Gastrocnemius medialis (tissue), 4 donors: ENCODE data around the gene TENM3. TPM values are rescaled to one million over a fixed set of nuclear protein-coding genes. Genes with fewer than 3 reads are reported as not detected.

Experiments
- ATAC-seq, 2 donors: fragments of 150-250 bp; one replicate each; pipeline ENCODE4 v1.9.1; 2016
- DNase-seq, 2 donors: peaks; one replicate each; pipeline ENCODE4 v3.0.0-alpha.2; 2019
- H3K27ac ChIP-seq, 4 donors: fragments of 200-600 bp; sonication (generic); 1 replicate in 1 of 4; 2 replicates in 3 of 4; pipeline ENCODE4 v1.5.1; 2016 to 2018; ENCODE audit warnings: mild to moderate bottlenecking in 2 of 4, moderate library complexity in 1 of 4
- H3K27me3 ChIP-seq, 3 donors: fragments of 200-600 bp; sonication (generic) in 2 of 3; 1 replicate in 1 of 3; 2 replicates in 2 of 3; pipeline versions ENCODE4 v1.5.1 to v1.6.0; 2016 to 2019; ENCODE audit warnings: mild to moderate bottlenecking in 1 of 3, moderate library complexity in 1 of 3
- H3K36me3 ChIP-seq, 2 donors: fragments of 200-600 bp; sonication (generic) in 1 of 2; one replicate each; pipeline ENCODE4 v1.5.1; 2017 to 2018
- H3K4me1 ChIP-seq, 2 donors: fragments of 200-600 bp; sonication (generic) in 1 of 2; one replicate each; pipeline ENCODE4 v1.5.1; 2016 to 2017; ENCODE audit warnings: mild to moderate bottlenecking in 2 of 2
- H3K4me3 ChIP-seq, 4 donors: fragments of 200-600 bp; sonication (generic) in 3 of 4; 1 replicate in 1 of 4; 2 replicates in 3 of 4; pipeline ENCODE4 v1.5.1; 2016 to 2019; ENCODE audit warnings: mild to moderate bottlenecking in 2 of 4
- H3K9me3 ChIP-seq, 3 donors: fragments of 200-600 bp; sonication (generic) in 2 of 3; 1 replicate in 1 of 3; 2 replicates in 2 of 3; pipeline ENCODE4 v1.5.1; 2016 to 2019
- POLR2A ChIP-seq, 2 donors: fragments of 450-650 bp; IDR thresholded peaks; one replicate each; pipeline ENCODE4 v1.6.1; 2017; ENCODE audit warnings: antibody characterized with exemption in 2 of 2, mild to moderate bottlenecking in 2 of 2, moderate library complexity in 2 of 2
- in situ Hi-C, 4 donors: fragments of 200-750 bp; cut with MboI; loops; one replicate each; pipeline versions ENCODE4 v1.15.0 to v1.8.0; 2017; ENCODE audit warnings: low sequenced_read_pairs in 4 of 4
- intact Hi-C: fragments of 100-400 bp; cut with DNase I; formaldehyde crosslinking; loops from one replicate; pipeline ENCODE4 v1.15.1; 2023; ENCODE audit warnings: low total_unique reads
- total RNA-seq, 4 donors: library from RNA; depleted of rRNA; stranded (reverse); fragments of >200 nt; gene quantifications; one replicate each; pipeline versions ENCODE4 v1.1.0 to v1.2.3, GENCODE V29; 2016
- TF ChIP-seq, protein P1 (sequence below), 5 experiments: fragments of 450-650 bp in 3 of 5; fragments of 200-600 bp in 2 of 5; sonication (generic) in 2 of 5; IDR thresholded peaks in 4 of 5; conservative IDR thresholded peaks in 1 of 5; 1 replicate in 4 of 5; 2 replicates in 1 of 5; pipeline ENCODE4 v1.5.1; 2016 to 2019; ENCODE audit warnings: antibody characterized with exemption in 5 of 5, mild to moderate bottlenecking in 3 of 5, moderate library complexity in 3 of 5

The TENM3 gene
- total RNA-seq, 4 donors from 2014 or later: 8.3 to 16.2 (median 12.3) TPM

DNA sequence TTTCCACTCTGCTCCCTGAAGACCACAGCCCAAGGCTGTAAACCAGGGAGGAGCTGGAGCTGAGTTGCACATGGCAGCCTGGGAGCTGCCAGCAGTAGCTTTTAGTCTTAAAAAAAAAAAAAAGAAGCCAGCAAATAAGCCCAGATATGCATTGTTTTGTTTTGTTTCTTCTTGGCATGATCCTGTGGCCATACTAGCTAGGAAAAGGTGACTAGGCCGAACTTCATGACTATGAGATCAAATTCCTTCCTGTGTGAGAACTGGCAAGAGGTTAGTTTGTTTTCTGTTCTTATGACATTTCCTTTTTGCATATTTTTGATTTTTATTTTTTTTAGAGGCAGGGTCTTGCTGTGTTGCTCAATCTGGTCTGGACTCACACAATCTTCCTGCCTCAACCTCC is 350.7 kb downstream of the TENM3 start:
- H3K4me3 ChIP-seq: no peak overlapping the region
- DNase-seq (no peak), ATAC-seq (no peak)
- no peaks in the 10 kb centered on the region for H3K4me1 ChIP-seq
- H3K27me3 ChIP-seq: no peaks in the 10 kb centered on the region
- no peak overlapping the region for H3K27ac ChIP-seq
- in situ Hi-C loops: no loop called here
- intact Hi-C loops: no loop called here
- TF ChIP-seq POLR2A (IDR thresholded peaks at IDR 0.05): no peak
- TF ChIP-seq, protein P1, sequence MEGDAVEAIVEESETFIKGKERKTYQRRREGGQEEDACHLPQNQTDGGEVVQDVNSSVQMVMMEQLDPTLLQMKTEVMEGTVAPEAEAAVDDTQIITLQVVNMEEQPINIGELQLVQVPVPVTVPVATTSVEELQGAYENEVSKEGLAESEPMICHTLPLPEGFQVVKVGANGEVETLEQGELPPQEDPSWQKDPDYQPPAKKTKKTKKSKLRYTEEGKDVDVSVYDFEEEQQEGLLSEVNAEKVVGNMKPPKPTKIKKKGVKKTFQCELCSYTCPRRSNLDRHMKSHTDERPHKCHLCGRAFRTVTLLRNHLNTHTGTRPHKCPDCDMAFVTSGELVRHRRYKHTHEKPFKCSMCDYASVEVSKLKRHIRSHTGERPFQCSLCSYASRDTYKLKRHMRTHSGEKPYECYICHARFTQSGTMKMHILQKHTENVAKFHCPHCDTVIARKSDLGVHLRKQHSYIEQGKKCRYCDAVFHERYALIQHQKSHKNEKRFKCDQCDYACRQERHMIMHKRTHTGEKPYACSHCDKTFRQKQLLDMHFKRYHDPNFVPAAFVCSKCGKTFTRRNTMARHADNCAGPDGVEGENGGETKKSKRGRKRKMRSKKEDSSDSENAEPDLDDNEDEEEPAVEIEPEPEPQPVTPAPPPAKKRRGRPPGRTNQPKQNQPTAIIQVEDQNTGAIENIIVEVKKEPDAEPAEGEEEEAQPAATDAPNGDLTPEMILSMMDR (IDR thresholded peaks at IDR 0.05 in 4 of 5, conservative IDR thresholded peaks at IDR 0.05 in 1 of 5): no peak
- no peaks in the 10 kb centered on the region for H3K36me3 ChIP-seq
- no peaks in the 10 kb centered on the region for H3K9me3 ChIP-seq

DNA sequence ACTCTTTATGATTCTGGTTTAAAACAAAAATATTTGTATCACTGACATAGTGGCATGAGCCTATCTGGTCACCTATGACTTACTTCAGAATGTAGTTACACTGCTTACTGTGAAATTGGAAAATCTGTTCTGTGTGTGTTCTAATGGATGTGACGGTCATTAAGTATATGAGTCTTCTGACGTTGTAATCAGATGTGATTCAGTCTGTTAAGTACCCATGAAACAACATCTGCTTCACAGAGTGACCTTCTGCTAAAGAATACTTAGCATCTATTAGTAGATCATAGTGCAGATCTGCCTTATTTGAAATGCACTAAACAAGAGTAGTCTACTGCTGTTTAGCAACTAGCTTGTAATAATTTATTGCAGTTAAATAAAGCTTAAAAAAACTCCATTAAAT is 356.9 kb downstream of the TENM3 start:
- intact Hi-C loops (no loop called here), in situ Hi-C loops (no loop called here)
- no peaks in the 10 kb centered on the region for H3K9me3 ChIP-seq
- no peak for TF ChIP-seq POLR2A (IDR thresholded peaks at IDR 0.05)
- TF ChIP-seq, protein P1 (IDR thresholded peaks at IDR 0.05 in 4 of 5, conservative IDR thresholded peaks at IDR 0.05 in 1 of 5): no peak
- H3K4me1 ChIP-seq: no peaks in the 10 kb centered on the region
- no peaks in the 10 kb centered on the region for H3K36me3 ChIP-seq
- no peaks in the 10 kb centered on the region for H3K27me3 ChIP-seq
- no peak overlapping the region for H3K27ac ChIP-seq
- ATAC-seq (no peak), DNase-seq (no peak)
- no peak overlapping the region for H3K4me3 ChIP-seq

DNA sequence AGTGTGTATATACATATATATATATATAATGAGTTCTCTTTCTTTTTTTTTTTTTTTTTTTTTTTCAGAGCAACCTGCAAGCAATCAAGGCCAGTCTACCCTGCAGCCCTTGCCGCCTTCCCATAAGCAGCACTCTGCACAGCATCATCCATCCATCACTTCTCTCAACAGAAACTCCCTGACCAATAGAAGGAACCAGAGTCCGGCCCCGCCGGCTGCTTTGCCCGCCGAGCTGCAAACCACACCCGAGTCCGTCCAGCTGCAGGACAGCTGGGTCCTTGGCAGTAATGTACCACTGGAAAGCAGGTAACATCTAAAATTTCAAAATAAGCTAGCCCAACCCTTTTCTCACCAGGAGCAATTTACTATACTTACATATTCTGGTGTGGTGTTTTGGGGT is 357.7 kb downstream of the TENM3 start:
- in situ Hi-C loops: no loop called here
- H3K4me3 ChIP-seq: no peak overlapping the region
- intact Hi-C loops: no loop called here

DNA sequence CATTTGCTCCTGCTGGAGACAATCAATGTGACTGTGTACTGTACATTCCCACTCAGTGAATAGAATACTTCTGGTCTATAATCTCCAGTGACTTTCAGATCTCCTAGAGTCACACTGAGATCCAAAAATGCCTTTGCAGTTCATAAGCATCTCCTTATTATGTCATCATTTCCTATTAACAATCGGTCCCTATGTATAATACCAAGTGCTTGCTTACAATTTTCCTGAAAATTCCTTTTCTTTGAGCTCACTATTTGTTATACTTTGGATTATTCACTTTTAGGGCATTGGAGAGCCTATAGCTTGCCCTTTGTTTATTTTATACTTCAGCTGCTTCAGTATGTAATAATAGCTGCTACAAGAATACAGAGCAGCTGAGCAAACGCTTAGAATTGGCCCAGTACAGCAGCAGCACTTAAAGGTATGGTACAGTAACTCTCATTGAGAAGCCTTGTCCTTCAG is 361.0 kb downstream of the TENM3 start:
- Histone ChIP-seq H3K4me1 (no peaks in the 10 kb centered on the region), H3K27me3 (no peaks in the 10 kb centered on the region), H3K27ac (no peak overlapping the region), H3K36me3 (no peaks in the 10 kb centered on the region), H3K4me3 (no peak overlapping the region), H3K9me3 (no peaks in the 10 kb centered on the region)
- in situ Hi-C loops: no loop called here
- intact Hi-C loops: no loop called here
- TF ChIP-seq, protein P1 (IDR thresholded peaks at IDR 0.05 in 4 of 5, conservative IDR thresholded peaks at IDR 0.05 in 1 of 5): no peak
- no peak for TF ChIP-seq POLR2A (IDR thresholded peaks at IDR 0.05)
- DNase-seq: no peak
- no peak for ATAC-seq

More for the DNA sequence above, 357.7 kb downstream of the TENM3 start:
- Histone ChIP-seq H3K9me3 (no peaks in the 10 kb centered on the region), H3K36me3 (no peaks in the 10 kb centered on the region), H3K27ac (no peak overlapping the region), H3K27me3 (no peaks in the 10 kb centered on the region), H3K4me1 (no peaks in the 10 kb centered on the region)
- no peak for TF ChIP-seq POLR2A (IDR thresholded peaks at IDR 0.05)
- TF ChIP-seq, protein P1 (IDR thresholded peaks at IDR 0.05 in 4 of 5, conservative IDR thresholded peaks at IDR 0.05 in 1 of 5): no peak
- DNase-seq (no peak), ATAC-seq (no peak)

DNA sequence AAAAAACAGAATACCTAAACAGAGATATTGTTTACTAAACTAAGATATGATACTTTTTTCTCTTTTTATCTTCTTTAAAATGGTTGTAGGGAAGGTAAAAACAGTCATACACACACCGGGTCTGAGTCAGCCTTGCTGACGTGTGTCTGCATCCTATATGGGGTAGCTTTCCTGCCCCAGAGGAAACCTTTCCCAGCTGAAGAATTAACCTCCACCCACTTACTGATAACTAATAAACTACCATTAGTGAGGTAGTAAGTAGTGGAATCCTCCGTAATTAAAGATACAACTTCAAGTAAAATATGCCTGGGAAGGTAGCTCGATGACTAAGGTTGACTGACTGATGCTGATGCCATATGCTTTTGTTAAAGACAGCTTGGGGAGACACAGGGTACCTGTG is 361.8 kb downstream of the TENM3 start:
- in situ Hi-C loops: no loop called here
- no peak overlapping the region for H3K4me3 ChIP-seq
- H3K9me3 ChIP-seq: no peaks in the 10 kb centered on the region
- no peak for DNase-seq
- TF ChIP-seq, protein P1 (IDR thresholded peaks at IDR 0.05 in 4 of 5, conservative IDR thresholded peaks at IDR 0.05 in 1 of 5): no peak
- no peak for TF ChIP-seq POLR2A (IDR thresholded peaks at IDR 0.05)
- no peak for ATAC-seq
- intact Hi-C loops: no loop called here
- no peaks in the 10 kb centered on the region for H3K4me1 ChIP-seq
- H3K36me3 ChIP-seq: no peaks in the 10 kb centered on the region
- no peak overlapping the region for H3K27ac ChIP-seq
- H3K27me3 ChIP-seq: no peaks in the 10 kb centered on the region
